AG08396 (cell line): ENCODE results near the gene RNF208.

Experiments
- DNase-seq: peaks from one replicate; pipeline ENCODE4 v3.0.0; 2012; ENCODE audit warnings: low spot score, mixed read lengths

RNF208 gene

DNA sequence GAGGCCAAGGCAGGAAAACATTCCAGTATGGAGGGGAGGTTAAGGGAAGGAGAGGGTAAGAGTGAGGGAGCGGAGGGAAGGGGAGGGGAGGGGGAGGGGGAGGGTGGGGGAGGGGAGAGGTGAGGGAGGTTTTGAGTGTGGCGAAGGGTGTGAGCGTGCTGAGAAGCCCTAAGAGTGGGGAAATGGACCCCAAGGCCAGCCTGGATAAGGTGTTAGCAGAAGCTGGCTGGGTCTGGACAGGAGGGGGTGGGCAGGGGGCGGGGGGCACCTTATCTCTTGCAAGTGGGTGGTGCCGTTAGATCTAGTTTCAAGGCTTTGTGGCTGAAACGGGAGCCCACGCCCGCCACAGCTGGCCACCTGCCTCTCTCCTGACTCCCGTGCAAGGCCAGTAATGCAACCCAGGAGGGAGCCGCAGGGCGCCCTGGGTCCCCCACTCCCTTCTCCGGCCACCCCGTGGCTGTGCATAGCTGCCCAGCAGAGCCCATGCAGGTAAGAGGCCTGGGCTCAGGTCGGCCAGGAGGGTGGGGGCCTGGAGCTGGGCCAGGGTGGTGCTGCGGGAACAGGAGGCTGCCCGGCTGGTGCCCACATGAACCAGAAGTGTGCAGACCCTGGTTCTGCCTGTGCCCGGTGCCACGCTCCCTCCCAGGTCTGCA lies 5.9 kb upstream of the RNF208 start:
- no peak for DNase-seq

GRCh38 chr9:137227054-137227852 lies 5.2 kb upstream of the RNF208 start, which contains the start of gene RNF224:
Gene RNF224 (plus strand): TSS chr9:137227502. CDS start chr9:137228336, 834 bp downstream.
- peak; percentile 86 for DNase-seq

DNA sequence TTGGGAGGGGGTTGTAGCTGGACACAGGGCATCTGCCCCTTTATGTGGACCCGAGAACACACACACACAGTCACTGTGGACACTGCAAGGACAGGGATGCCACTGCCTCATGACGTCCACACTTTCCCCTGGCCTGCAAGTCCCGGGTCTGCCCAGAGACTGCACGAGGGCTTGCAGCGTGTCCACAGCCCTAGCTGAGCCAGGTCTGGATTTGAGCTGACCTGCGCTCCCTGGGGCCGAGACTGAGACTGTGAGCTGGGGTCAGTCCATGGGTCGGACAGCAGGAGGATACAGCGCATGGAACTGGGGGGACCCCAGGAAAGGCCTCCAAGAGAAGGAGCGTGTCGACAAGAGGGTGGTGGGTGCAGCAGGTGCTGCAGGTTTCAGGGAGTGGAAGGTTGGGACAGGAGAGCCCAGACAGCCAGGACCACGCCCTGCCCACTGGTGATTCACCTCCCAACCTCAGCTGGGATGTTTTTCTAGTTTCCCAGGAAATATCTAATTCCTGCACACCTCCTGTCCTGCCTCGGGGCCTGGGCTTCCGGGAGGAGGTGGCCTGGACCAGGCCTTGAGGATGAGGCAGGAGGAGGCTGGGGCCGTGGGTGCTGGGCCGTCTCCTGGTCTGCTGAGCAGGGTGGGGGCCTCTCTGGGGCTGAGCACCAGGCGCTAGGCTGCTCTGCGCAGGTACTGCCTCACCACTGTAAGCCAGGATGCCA lies 4.5 kb upstream of the RNF208 start:
- DNase-seq, result no peak

DNA sequence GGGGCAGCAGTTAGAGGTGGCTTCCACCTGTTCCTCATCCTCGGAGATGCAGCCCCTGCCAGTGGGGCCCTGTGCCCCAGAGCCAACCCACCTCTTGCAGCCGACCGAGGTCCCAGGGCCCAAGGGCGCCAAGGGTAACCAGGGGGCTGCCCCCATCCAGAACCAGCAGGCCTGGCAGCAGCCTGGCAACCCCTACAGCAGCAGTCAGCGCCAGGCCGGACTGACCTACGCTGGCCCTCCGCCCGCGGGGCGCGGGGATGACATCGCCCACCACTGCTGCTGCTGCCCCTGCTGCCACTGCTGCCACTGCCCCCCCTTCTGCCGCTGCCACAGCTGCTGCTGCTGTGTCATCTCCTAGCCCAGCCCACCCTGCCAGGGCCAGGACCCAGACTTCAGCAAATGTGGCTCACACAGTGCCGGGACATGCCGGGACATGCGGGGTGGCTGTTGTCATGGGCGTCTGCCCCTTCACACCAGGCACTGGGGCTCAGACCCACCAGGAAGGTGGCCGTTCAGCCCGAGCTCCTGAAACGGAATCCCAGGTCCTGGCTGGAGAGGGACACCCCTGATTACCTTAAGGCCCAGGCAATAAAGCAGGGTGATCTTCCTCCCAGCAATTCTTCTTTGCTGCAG lies 3.8 kb upstream of the RNF208 start:
- no peak for DNase-seq

- DNase-seq, result no peak
Measured at GRCh38 chr9:137224830-137225694, 3.0 kb upstream of the RNF208 start, which contains the start of gene CYSRT1. Gene CYSRT1 (plus strand): TSS chr9:137225174. CDS start chr9:137225622, 448 bp downstream.

DNA sequence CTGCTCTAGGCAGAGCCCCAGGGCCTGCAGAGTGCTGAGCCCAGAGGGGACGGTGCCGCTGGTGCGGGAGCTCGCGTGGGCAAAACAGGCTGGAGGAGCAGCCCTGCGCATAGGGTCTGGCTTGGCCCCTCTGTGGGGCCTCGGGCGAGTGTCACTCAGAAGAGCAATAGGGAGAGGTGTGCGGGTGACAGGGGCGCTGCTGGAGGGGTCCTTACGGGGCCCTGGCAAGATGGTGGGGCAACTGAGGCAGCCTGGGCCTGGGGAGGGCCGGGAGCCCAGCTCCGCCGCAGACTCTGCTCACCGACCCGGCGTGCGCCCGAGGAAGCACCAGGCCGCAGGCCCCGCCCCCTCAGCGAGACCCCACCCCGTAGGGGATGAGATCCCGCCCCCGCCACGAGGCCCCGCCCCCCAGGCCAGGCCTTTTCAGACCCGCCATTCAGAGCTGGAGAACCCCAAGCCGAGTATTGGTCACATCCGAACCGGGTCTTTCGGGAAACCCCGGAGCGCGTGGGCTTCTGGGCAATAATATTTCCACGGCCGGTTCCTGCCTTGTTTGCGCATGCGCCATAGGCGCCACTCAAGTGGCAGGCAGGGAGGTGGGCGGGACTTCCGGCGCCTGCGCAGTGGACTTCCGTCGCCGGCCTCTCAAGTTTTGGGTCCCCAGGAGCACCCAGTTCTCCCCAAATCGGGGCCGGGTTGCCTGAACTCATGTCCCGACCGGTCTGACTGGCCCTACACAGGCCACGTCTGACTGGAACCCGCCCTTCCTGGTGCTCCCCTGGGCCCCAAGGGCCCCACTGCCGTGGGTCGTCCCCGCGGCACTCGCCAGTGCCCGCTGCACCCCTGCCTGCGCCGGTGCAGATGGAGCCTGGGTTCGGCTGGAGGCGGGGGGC lies 1.3 kb upstream of the RNF208 start:
- DNase-seq, result peak; percentile 100

DNA sequence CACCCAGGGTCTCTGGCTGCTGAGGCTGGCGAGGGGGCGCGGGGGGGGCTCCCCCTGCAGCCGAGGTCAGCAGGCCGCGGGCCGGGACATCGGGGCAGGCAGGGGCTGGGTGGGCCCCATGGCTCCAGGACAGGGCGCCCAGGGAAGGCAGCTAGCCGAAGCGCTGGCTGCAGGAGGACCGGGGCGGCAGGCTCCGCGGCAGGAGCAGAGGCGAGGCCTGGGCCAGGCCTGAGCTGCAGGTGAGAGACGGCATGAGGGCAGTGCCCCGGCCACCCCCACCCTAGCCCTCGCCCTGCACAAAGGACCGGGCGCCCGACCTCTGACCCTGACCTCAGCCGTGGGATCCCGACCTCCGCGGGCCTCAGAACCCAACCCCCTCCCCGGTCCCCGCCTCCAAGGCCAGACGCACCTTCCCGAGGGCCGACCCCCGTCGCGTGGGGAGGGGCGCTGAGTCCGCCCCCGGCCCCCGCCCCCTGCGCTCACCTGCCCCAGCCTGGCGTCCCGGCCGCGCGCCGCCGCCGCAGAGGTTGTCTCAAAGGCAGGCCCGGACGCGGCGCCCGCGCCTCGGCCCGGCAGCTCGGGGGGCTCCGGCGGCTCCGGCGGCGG lies 431 bp downstream of the RNF208 start:
- no peak for DNase-seq

DNA sequence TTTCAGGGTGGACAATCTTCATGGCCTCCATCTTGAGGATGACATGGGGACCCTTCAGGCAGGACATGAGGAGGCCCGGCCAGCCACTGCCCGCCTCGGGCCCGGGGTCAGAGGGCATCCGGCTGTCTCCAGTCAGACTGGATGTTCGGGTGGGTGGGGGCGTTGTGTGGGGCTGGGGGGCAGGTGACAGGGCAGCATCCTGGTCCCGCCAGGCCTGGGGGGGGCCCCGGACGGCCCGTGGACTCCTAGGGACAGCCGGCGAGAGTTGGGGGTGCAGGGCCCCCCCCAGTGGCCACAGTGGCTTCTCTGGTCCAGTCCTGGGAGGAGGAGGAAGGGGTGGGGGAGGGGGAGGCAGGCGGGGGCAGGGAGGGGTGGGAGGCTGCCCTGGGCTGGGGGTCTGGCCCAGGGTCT lies 940 bp downstream of the RNF208 start:
- DNase-seq, result no peak

DNA sequence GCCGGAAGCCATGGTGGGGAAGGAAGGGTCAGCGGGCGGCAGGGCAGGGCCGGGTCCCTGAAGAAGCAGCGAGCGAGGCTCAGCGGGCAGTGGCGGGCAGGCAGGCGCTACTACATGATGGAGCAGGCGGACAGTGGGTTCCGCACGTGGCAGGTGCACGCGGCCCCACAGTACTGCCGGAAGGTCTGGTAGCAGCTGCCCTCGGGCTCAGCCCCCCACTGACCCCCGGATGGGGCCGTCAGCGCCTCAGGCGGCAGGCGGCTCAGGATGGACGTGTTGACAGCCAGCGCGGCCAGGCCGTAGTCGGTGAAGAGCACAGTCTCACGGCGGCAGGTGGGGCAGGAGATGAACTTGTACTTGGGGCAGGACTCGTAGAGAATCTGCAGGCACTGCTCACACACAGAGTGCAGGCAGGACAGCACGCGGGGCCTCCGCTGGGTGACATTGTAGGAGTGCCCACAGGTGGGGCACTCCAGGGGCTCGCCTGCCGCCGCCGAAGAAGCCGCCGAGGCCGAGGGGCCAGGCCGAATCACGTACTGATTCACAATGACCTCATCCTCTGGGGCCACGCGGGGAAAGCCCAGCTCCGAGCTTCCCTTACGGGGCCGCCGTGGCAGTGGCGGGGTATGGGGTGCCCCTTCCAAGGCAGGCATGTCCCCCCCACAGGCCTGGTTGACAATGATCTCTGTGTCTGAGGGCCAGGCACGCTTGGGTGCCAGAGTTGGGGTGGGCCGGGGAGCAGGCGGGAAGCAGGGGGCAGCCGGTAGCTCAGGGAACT lies 1.5 kb downstream of the RNF208 start:
- no peak for DNase-seq

- DNase-seq, result no peak
Measured at GRCh38 chr9:137219757-137220316, 2.2 kb downstream of the RNF208 start.

- DNase-seq, result peak; percentile 75
Measured at GRCh38 chr9:137218754-137219271, 3.2 kb downstream of the RNF208 start.

DNA sequence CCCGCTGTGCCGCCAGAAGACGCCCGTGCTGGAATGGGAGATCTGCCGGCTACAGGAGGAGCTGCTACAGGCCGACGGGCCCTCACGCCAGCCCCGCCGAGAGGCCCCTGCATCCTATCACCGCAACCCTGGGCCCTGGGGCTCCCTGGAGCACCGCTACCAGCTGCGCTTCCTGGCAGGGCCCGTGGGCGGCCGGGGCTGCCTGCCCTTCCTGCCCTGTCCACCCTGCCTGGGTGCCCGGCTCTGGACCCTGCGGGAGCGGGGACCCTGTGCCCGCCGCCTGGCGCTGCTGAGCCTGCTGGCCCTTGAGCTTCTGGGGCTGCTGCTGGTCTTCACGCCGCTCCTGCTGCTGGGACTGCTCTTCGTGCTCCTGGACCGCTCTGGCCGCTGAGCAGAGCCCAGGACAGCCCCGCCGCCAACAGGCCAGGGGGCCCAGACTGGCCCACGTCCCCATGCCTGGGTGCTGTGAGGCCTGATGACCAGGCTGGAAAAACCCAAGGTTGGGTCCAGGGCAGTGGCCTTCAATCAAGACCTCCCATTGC lies 3.8 kb downstream of the RNF208 start:
- DNase-seq, result no peak

DNA sequence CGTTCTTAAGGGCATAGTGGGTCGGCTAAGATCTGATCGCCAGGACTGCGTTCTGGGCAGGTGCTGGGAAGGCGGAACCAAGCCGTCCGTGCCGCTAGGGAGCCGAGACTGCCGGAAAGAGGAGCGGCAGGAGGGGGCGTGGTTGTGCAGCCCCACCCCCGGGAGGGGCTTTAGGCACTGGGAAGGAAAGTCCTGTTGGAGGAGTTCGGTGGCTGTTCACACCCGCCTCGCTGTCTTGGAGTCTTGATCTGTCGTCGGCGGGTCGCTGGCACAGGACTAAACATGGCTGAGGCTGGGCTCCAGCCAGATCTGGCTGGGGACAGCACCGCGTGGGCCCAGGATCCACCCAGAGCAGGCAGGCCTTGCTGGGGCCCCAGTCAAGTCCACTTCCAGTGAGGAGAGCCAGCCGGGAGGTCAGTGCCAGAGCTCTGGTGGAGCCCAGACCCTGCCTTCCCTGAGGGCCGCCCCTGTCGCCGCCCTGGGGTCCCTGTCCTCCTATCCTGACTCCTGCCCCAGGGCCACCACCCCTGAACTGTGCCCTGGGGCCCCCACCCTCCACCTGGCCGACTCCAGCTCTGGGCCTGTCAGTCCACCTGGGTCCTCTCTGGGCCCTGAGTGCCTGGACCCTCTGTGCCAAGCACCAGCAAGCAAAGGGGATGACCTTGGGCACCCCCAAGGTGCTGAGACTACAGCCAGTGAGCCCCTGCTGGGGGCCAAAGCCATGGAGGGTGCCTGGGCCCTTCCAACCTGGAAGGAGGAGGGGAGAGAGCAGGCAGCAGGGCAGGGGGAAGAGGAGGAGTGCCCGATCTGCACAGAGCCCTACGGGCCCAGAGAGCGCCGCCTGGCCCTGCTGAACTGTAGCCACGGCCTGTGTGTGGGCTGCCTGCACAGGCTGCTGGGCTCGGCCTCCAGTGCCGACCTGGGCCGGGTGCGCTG lies 4.5 kb downstream of the RNF208 start:
- DNase-seq, result peak; percentile 77

- DNase-seq, result no peak
Measured at GRCh38 chr9:137216188-137216965, 5.7 kb downstream of the RNF208 start.

GRCh38 chr9:137215196-137215986 lies 6.6 kb downstream of the RNF208 start:
- DNase-seq, result no peak
